Right kidney (tissue), 1 donor: ENCODE measurements around the gene ACVRL1.

Source experiments
- DNase-seq: peaks from one replicate; pipeline ENCODE4 v3.0.0-alpha.2; 2016

Gene ACVRL1

GRCh38 chr12:51897181-51897580, 10.1 kb upstream of the ACVRL1 start:
- no peak for DNase-seq

- DNase-seq, result no peak
Observed at GRCh38 chr12:51898506-51898905, 8.8 kb upstream of the ACVRL1 start.

GRCh38 chr12:51898937-51899336, 8.4 kb upstream of the ACVRL1 start:
- DNase-seq, result no peak

GRCh38 chr12:51900323-51900889, 6.9 kb upstream of the ACVRL1 start:
- no peak for DNase-seq

- DNase-seq, result no peak
Observed at GRCh38 chr12:51901121-51901817, 6.0 kb upstream of the ACVRL1 start.

GRCh38 chr12:51901881-51902280, 5.4 kb upstream of the ACVRL1 start:
- no peak for DNase-seq

- no peak for DNase-seq
Observed at GRCh38 chr12:51904951-51905470, 2.3 kb upstream of the ACVRL1 start.

GRCh38 chr12:51905471-51906429, 1.6 kb upstream of the ACVRL1 start:
- DNase-seq, result no peak

GRCh38 chr12:51906430-51907082, 748 bp upstream of the ACVRL1 start:
- DNase-seq, result no peak

GRCh38 chr12:51907856-51908425, 637 bp downstream of the ACVRL1 start:
- DNase-seq, result no peak

GRCh38 chr12:51908876-51909592, 1.7 kb downstream of the ACVRL1 start:
- DNase-seq, result no peak

- DNase-seq, result no peak
Observed at GRCh38 chr12:51910168-51910567, 2.9 kb downstream of the ACVRL1 start.

GRCh38 chr12:51910691-51911090, 3.4 kb downstream of the ACVRL1 start:
- no peak for DNase-seq

- no peak for DNase-seq
Observed at GRCh38 chr12:51911307-51911706, 4.0 kb downstream of the ACVRL1 start.

- no peak for DNase-seq
Observed at GRCh38 chr12:51911788-51912711, 4.7 kb downstream of the ACVRL1 start.

- DNase-seq, result no peak
Observed at GRCh38 chr12:51913071-51914033, 6.0 kb downstream of the ACVRL1 start.

GRCh38 chr12:51914034-51914923, 7.0 kb downstream of the ACVRL1 start:
- DNase-seq, result no peak
